ENCODE data around the gene TPD52L1. TPM values are rescaled to one million over a fixed set of nuclear protein-coding genes. Genes with fewer than 3 reads are reported as not detected.

TPD52L1 gene
- total and polyA plus RNA-seq, 2 experiments from 2014 or later: 5.1 to 12.3 TPM

DNA sequence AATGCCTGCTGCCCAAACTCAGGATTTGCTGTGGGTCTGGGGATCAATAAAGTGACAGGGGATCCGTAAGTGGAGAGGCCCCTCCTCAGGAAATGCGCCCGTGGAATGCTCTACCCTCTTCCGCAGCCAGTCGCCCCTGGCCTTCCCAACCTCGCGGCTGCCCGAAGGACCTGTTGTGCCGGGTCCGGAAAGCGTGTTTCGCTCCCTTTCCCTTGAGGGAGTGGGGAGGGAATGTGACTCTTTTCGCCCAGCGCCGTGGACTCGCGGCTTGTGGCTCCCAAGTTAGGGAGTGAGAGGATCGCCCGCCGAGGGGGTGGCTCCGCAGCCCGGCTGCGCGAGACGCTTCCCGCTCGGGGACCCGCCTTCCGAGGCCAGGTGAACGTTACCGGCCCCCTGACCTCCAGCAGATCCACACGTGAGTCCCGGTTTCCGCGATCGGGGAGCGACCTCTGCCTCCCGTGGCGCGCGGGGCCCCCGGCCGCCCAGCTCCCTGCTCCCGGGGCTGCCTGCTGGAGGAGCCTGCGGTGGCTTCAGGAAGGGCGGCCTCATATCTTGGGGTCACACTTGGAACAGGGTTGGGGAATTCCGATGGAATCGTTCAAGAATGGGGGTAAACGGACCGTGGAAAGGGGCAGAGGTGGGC is 666 bp downstream of the TPD52L1 start:
- no peaks in the 10 kb centered on the region for H4K20me1 ChIP-seq (ENCODE audit: insufficient read depth)
- no peaks in the 10 kb centered on the region for H3K9me2 ChIP-seq (ENCODE audit: insufficient read depth)
- H3K27me3 ChIP-seq (replicated peaks; ENCODE audit: insufficient read depth): no peaks in the 10 kb centered on the region
- peak overlapping the region; percentile 71 for H3K4me3 ChIP-seq
- 0 out of 2 replicates have a peak, but pooled peaks cover 6% of the 10 kb centered on the region for H3F3A ChIP-seq (ENCODE audit: insufficient read depth)
- in situ Hi-C loops (cut with MboI): loop anchor here (10.0 to 25.0 kb wide), 2 partner anchors 141 to 608 kb away; no protein-coding TSS in a partner anchor
- H3K79me2 ChIP-seq (ENCODE audit: insufficient read depth): no peaks in the 10 kb centered on the region
- 4 to 6% methylated on average over 37 to 48 of the region's 50 CpGs for WGBS, 2 experiments (ENCODE audit: low coverage in 1 of 2, low lambda C conversion rate in 2 of 2, missing lambda C conversion rate in 2 of 2)
- H3K9me3 ChIP-seq (ENCODE audit: low read depth): no peaks in the 10 kb centered on the region
- peaks cover 11% of the 10 kb centered on the region for H3K4me1 ChIP-seq (ENCODE audit: insufficient read depth)
- TF ChIP-seq EZH2phosphoT487 (IDR thresholded peaks at IDR 0.05; ENCODE audit: insufficient read depth, low read depth): no peak
- no peak for TF ChIP-seq EZH2 (IDR thresholded peaks at IDR 0.05; ENCODE audit: insufficient read depth, poor library complexity, severe bottlenecking)
- peak overlapping the region; percentile 2; the same call in 1 of the 2 replicates for H3K9ac ChIP-seq
- no peak overlapping the region for H3K27ac ChIP-seq
- peak; percentile 50 for DNase-seq
- no peaks in the 10 kb centered on the region for H3K36me3 ChIP-seq (ENCODE audit: low read depth)
- peak overlapping the region; percentile 89 for H3K4me2 ChIP-seq (ENCODE audit: unreplicated experiment)
- H2AFZ ChIP-seq: peak overlapping the region; percentile 83

DNA sequence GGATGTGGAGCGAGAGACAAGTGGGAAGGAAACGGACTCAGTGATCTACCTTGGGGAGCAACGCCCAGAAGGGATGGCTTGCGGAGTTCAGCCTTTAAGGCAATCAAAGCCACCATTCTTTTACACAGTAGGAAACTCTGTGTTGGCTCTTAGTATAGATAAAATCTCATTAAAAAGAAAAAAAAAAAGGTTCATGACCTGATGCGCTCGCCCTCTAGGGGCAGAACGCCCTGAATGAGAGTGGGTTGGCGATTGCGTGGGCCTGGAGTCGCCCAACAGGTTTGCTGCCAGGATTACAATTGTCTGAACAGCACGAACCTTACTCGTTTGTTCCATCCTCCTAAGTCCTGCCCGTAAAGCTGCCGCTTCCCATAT is 1.2 kb downstream of the TPD52L1 start:
- peak; percentile 35 for DNase-seq
- Histone ChIP-seq H4K20me1 (ENCODE audit: insufficient read depth) (no peaks in the 10 kb centered on the region), H3K4me1 (ENCODE audit: insufficient read depth) (peaks cover 6% of the 10 kb centered on the region), H3K27ac (no peak overlapping the region), H3K4me3 (peak overlapping the region; percentile 71), H3F3A (ENCODE audit: insufficient read depth) (0 out of 2 replicates have a peak, but pooled peaks cover 4% of the 10 kb centered on the region), H3K9me2 (ENCODE audit: insufficient read depth) (no peaks in the 10 kb centered on the region), H3K36me3 (ENCODE audit: low read depth) (no peaks in the 10 kb centered on the region), H3K27me3 (replicated peaks; ENCODE audit: insufficient read depth) (no peaks in the 10 kb centered on the region), H3K9me3 (ENCODE audit: low read depth) (no peaks in the 10 kb centered on the region), H3K9ac (no peak overlapping the region), H3K79me2 (ENCODE audit: insufficient read depth) (no peaks in the 10 kb centered on the region), H3K4me2 (ENCODE audit: unreplicated experiment) (peak overlapping the region; percentile 89), H2AFZ (peak overlapping the region; percentile 83)
- in situ Hi-C loops (cut with MboI): loop anchor here (10.0 to 25.0 kb wide), 2 partner anchors 140 to 608 kb away; no protein-coding TSS in a partner anchor
- TF ChIP-seq EZH2 (IDR thresholded peaks at IDR 0.05; ENCODE audit: insufficient read depth, poor library complexity, severe bottlenecking) (no peak), EZH2phosphoT487 (IDR thresholded peaks at IDR 0.05; ENCODE audit: insufficient read depth, low read depth) (no peak)
- WGBS, 2 experiments (ENCODE audit: low coverage in 1 of 2, low lambda C conversion rate in 2 of 2, missing lambda C conversion rate in 2 of 2): 62 to 66% methylated on average over 14 of the region's 14 CpGs

DNA sequence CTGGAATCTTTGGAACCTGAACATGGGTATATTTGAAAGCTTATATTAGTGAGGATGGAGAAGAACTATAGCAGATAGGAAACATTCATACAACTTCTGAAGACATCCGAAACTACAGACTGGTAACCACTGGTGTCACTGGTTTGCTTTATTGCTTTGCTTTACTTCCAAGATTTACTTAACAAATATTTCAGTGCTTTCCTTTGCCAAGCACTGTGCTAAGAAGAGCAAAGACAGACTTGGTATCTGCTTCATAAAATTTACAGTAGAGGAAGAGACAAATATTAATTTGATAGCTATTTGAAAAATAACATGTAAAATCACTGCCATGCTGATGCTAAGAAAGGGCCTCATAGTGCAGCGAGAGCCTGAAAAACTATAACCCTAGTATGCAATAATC is 1.8 kb downstream of the TPD52L1 start:
- Histone ChIP-seq H3K4me1 (ENCODE audit: insufficient read depth) (0 out of 2 replicates have a peak, but pooled peaks cover under 1% of the 10 kb centered on the region), H3K27ac (no peak overlapping the region), H3K27me3 (replicated peaks; ENCODE audit: insufficient read depth) (no peaks in the 10 kb centered on the region), H3F3A (ENCODE audit: insufficient read depth) (no peaks in the 10 kb centered on the region), H3K36me3 (ENCODE audit: low read depth) (no peaks in the 10 kb centered on the region), H3K9ac (no peak overlapping the region), H3K4me3 (no peak overlapping the region), H2AFZ (no peak overlapping the region), H3K4me2 (ENCODE audit: unreplicated experiment) (no peak overlapping the region), H3K9me3 (ENCODE audit: low read depth) (no peaks in the 10 kb centered on the region), H3K9me2 (ENCODE audit: insufficient read depth) (no peaks in the 10 kb centered on the region), H3K79me2 (ENCODE audit: insufficient read depth) (no peaks in the 10 kb centered on the region), H4K20me1 (ENCODE audit: insufficient read depth) (no peaks in the 10 kb centered on the region)
- 98 to 100% methylated on average over 2 of the region's 2 CpGs for WGBS, 2 experiments (ENCODE audit: low coverage in 1 of 2, low lambda C conversion rate in 2 of 2, missing lambda C conversion rate in 2 of 2)
- no peak for TF ChIP-seq EZH2phosphoT487 (IDR thresholded peaks at IDR 0.05; ENCODE audit: insufficient read depth, low read depth)
- no peak for DNase-seq
- in situ Hi-C loops (cut with MboI): loop anchor here (10.0 to 25.0 kb wide), 2 partner anchors 139 to 607 kb away; no protein-coding TSS in a partner anchor

GRCh38 chr6:125156496-125156895 is 2.9 kb downstream of the TPD52L1 start:
- H3F3A ChIP-seq (ENCODE audit: insufficient read depth): no peaks in the 10 kb centered on the region
- H3K79me2 ChIP-seq (ENCODE audit: insufficient read depth): no peaks in the 10 kb centered on the region
- no peaks in the 10 kb centered on the region for H3K36me3 ChIP-seq (ENCODE audit: low read depth)
- 57 to 60% methylated on average over 4 of the region's 4 CpGs for WGBS, 2 experiments (ENCODE audit: low coverage in 1 of 2, low lambda C conversion rate in 2 of 2, missing lambda C conversion rate in 2 of 2)
- no peak overlapping the region for H3K9ac ChIP-seq
- H3K4me2 ChIP-seq (ENCODE audit: unreplicated experiment): no peak overlapping the region
- H3K9me2 ChIP-seq (ENCODE audit: insufficient read depth): no peaks in the 10 kb centered on the region
- TF ChIP-seq EZH2phosphoT487 (IDR thresholded peaks at IDR 0.05; ENCODE audit: insufficient read depth, low read depth) (no peak), EZH2 (IDR thresholded peaks at IDR 0.05; ENCODE audit: insufficient read depth, poor library complexity, severe bottlenecking) (no peak)
- no peak for DNase-seq
- in situ Hi-C loops (cut with MboI): loop anchor here (10.0 to 25.0 kb wide), 2 partner anchors 138 to 606 kb away; no protein-coding TSS in a partner anchor
- H3K9me3 ChIP-seq (ENCODE audit: low read depth): no peaks in the 10 kb centered on the region
- H3K4me3 ChIP-seq: no peak overlapping the region
- no peak overlapping the region for H2AFZ ChIP-seq
- no peak overlapping the region for H3K27ac ChIP-seq
- H4K20me1 ChIP-seq (ENCODE audit: insufficient read depth): no peaks in the 10 kb centered on the region
- no peaks in the 10 kb centered on the region for H3K27me3 ChIP-seq (replicated peaks; ENCODE audit: insufficient read depth)
- H3K4me1 ChIP-seq (ENCODE audit: insufficient read depth): no peaks in the 10 kb centered on the region
